Loucy (cell line): ENCODE results near the gene AMOTL1.

Experiments
- H2AFZ ChIP-seq: fragments of 200-600 bp; sonication (generic); 2 replicates; pipeline ENCODE4 v1.6.0; 2016; ENCODE audit warnings: antibody characterized with exemption, mild to moderate bottlenecking, low read length, moderate library complexity
- H3F3A ChIP-seq: fragments of 200-600 bp; 2 replicates; pipeline ENCODE4 v1.6.0; 2016; ENCODE audit warnings: antibody characterized with exemption, low read depth, mild to moderate bottlenecking
- H3K27me3 ChIP-seq: fragments of 200-600 bp; sonication (generic); 2 replicates; pipeline ENCODE4 v1.6.1; 2014; ENCODE audit warnings: low read length, mild to moderate bottlenecking; ENCODE audit not compliant: insufficient read depth, poor library complexity, severe bottlenecking
- H3K36me3 ChIP-seq: fragments of 200-600 bp; sonication (generic); 2 replicates; pipeline ENCODE4 v1.6.1; 2016; ENCODE audit warnings: low read length; ENCODE audit not compliant: insufficient read depth
- H3K4me1 ChIP-seq: fragments of 200-600 bp; sonication (generic); 2 replicates; pipeline ENCODE4 v1.5.1; 2014; ENCODE audit warnings: low read length, mild to moderate bottlenecking; ENCODE audit not compliant: insufficient read depth, poor library complexity, severe bottlenecking
- H3K4me2 ChIP-seq: fragments of 200-600 bp; sonication (generic); 2 replicates; pipeline ENCODE4 v1.6.0; 2014; ENCODE audit warnings: antibody characterized with exemption, low read length, low read depth, mild to moderate bottlenecking; ENCODE audit not compliant: poor library complexity, severe bottlenecking
- H3K4me3 ChIP-seq: fragments of 200-600 bp; sonication (generic); 2 replicates; pipeline ENCODE4 v1.5.1; 2014; ENCODE audit warnings: low read length, mild to moderate bottlenecking, mixed read lengths; ENCODE audit not compliant: poor library complexity, severe bottlenecking
- H3K79me2 ChIP-seq: fragments of 200-600 bp; sonication (generic); 2 replicates; pipeline ENCODE4 v1.6.1; 2014; ENCODE audit warnings: low read length; ENCODE audit not compliant: insufficient read depth
- H3K9ac ChIP-seq: fragments of 200-600 bp; sonication (generic); 2 replicates; pipeline ENCODE4 v1.6.0; 2014; ENCODE audit warnings: mild to moderate bottlenecking, low read depth, low read length, moderate library complexity; ENCODE audit not compliant: poor library complexity, severe bottlenecking
- H3K9me2 ChIP-seq: fragments of 200-600 bp; sonication (generic); replicated peaks from 2 replicates; pipeline ENCODE4 v1.6.1; 2016; ENCODE audit warnings: low read depth, low read length, mixed read lengths
- H3K9me3 ChIP-seq: fragments of 200-600 bp; sonication (generic); 2 replicates; pipeline ENCODE4 v1.6.1; 2014; ENCODE audit warnings: mild to moderate bottlenecking, antibody characterized with exemption, low read length, low read depth; ENCODE audit not compliant: insufficient read depth
- H4K20me1 ChIP-seq: fragments of 200-600 bp; sonication (generic); 2 replicates; pipeline ENCODE4 v1.6.0; 2014; ENCODE audit warnings: antibody characterized with exemption, low read length, mild to moderate bottlenecking; ENCODE audit not compliant: insufficient read depth, poor library complexity, severe bottlenecking
- EZH2phosphoT487 ChIP-seq: fragments of 200-600 bp; IDR thresholded peaks from 2 replicates; pipeline ENCODE4 v1.6.1; 2018; ENCODE audit warnings: antibody characterized with exemption, mild to moderate bottlenecking, moderate library complexity, borderline replicate concordance
- TF ChIP-seq, protein P1 (sequence below): fragments of 200-600 bp; sonication (generic); conservative IDR thresholded peaks from 2 replicates; pipeline ENCODE4 v1.5.1; 2014; ENCODE audit warnings: mild to moderate bottlenecking, antibody characterized with exemption, low read length

The AMOTL1 gene

DNA sequence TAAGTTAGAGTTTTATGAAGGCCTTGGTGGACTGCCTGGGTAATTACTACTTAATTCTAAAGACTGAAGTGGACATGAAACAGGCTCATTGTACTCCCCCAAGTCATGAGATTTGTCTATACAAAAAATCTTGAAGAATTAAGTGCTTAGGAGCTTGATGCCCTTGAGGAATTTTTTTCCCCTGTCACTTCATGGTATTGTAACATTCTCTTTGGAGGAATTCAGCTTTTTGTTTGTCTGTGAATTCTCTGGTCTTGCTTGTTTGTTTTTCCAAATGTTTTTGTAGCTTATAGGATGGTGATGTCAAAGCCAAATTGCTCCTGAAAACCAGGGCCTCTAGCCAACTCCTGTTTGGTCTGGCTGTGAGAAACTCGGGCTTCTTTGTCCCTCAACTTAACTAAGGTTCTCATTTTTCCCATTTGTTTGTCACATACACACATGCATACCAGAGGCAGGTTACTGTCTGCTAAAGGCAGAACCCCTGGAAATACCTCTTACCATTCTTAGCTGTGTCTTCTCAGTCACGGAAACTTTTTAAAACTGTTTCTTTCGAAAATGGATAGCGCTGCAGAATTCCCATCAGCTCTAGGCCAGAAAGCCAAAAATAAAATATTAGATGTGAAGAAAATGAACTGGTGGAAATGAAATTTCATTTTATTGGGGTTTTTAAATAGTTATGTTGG lies 66.9 kb downstream of the AMOTL1 start:
- Histone ChIP-seq H3K79me2 (no peaks in the 10 kb centered on the region), H3K4me2 (no peak overlapping the region), H3F3A (no peaks in the 10 kb centered on the region), H3K36me3 (peaks cover 82% of the 10 kb centered on the region), H4K20me1 (peaks cover 4% of the 10 kb centered on the region), H2AFZ (no peak overlapping the region), H3K4me3 (no peak overlapping the region), H3K4me1 (peaks cover 9% of the 10 kb centered on the region), H3K27me3 (no peaks in the 10 kb centered on the region), H3K9ac (no peak overlapping the region), H3K9me2 (no peaks in the 10 kb centered on the region), H3K9me3 (no peaks in the 10 kb centered on the region)
- no peak for TF ChIP-seq EZH2phosphoT487
- TF ChIP-seq, protein P1, sequence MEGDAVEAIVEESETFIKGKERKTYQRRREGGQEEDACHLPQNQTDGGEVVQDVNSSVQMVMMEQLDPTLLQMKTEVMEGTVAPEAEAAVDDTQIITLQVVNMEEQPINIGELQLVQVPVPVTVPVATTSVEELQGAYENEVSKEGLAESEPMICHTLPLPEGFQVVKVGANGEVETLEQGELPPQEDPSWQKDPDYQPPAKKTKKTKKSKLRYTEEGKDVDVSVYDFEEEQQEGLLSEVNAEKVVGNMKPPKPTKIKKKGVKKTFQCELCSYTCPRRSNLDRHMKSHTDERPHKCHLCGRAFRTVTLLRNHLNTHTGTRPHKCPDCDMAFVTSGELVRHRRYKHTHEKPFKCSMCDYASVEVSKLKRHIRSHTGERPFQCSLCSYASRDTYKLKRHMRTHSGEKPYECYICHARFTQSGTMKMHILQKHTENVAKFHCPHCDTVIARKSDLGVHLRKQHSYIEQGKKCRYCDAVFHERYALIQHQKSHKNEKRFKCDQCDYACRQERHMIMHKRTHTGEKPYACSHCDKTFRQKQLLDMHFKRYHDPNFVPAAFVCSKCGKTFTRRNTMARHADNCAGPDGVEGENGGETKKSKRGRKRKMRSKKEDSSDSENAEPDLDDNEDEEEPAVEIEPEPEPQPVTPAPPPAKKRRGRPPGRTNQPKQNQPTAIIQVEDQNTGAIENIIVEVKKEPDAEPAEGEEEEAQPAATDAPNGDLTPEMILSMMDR = no peak

DNA sequence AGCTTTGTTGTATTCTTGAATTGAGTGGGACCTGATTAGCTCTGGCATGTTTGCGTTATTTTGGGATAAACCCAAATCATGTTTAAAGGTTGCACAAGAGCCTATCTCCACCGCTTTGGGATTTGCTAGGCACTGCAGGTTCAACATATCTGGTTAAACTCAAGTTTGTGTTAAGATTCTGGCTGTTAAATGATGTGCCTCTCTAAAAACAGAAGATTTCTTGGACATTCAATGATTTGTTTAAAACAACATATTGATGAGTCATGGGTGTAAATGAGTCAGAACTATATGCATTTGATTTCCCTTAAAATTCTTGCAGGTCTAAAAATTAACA lies 67.4 kb downstream of the AMOTL1 start:
- Histone ChIP-seq H3F3A (no peaks in the 10 kb centered on the region), H3K4me1 (peaks cover 9% of the 10 kb centered on the region), H3K4me2 (no peak overlapping the region), H3K27me3 (no peaks in the 10 kb centered on the region), H3K36me3 (peaks cover 80% of the 10 kb centered on the region), H3K9ac (no peak overlapping the region), H3K9me3 (no peaks in the 10 kb centered on the region), H3K9me2 (no peaks in the 10 kb centered on the region), H2AFZ (no peak overlapping the region), H3K4me3 (no peak overlapping the region), H3K79me2 (no peaks in the 10 kb centered on the region), H4K20me1 (peaks cover 4% of the 10 kb centered on the region)
- TF ChIP-seq EZH2phosphoT487 = no peak

DNA sequence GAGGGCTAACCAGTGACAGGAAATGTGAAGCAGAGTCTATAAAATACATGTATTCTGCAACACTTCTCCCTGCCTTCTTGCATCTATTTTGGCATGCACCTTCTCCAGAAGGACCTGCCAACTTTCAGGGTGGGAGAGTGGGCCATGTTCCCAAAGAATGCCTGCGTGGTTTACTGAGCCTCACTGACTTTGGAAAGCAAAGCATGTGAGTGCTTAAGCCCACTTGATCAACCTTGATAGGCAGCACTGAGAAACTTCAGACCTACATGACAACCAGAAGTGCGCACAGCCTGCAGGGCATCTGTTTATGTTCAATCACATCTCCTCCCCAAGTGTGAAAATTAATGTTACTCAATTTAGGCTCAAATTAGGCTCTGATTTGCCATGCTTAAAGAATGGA lies 69.2 kb downstream of the AMOTL1 start:
- peaks cover 9% of the 10 kb centered on the region for H3K4me1 ChIP-seq
- no peaks in the 10 kb centered on the region for H3K27me3 ChIP-seq
- H2AFZ ChIP-seq = no peak overlapping the region
- H3K9ac ChIP-seq = no peak overlapping the region
- H3K4me2 ChIP-seq = no peak overlapping the region
- H3F3A ChIP-seq = no peaks in the 10 kb centered on the region
- H3K79me2 ChIP-seq = no peaks in the 10 kb centered on the region
- H3K4me3 ChIP-seq = no peak overlapping the region
- peaks cover 4% of the 10 kb centered on the region for H4K20me1 ChIP-seq
- H3K9me3 ChIP-seq = no peaks in the 10 kb centered on the region
- H3K9me2 ChIP-seq = no peaks in the 10 kb centered on the region
- TF ChIP-seq, protein P1 = no peak
- TF ChIP-seq EZH2phosphoT487 = no peak
- H3K36me3 ChIP-seq = peaks cover 65% of the 10 kb centered on the region
